GM18498 (cell line): ENCODE measurements around the gene KAT6B.
"Not testable (repeated sequence)": the region's sequence is repeated elsewhere in the genome, so short reads cannot be mapped to it uniquely, and the experiment has no call there.

ENCODE experiments used
- ATAC-seq: cut with Tn5 transposase; IDR thresholded peaks from one replicate; pipeline ENCODE4 v1.9.1; 2021; ENCODE audit warnings: mild to moderate bottlenecking, moderate library complexity; ENCODE audit not compliant: unreplicated experiment

The KAT6B gene

GRCh38 chr10:74887614-74888284 is 61.3 kb downstream of the KAT6B start:
- no peak for ATAC-seq

- no peak for ATAC-seq
Measured at GRCh38 chr10:74888962-74889661, 62.7 kb downstream of the KAT6B start.

DNA sequence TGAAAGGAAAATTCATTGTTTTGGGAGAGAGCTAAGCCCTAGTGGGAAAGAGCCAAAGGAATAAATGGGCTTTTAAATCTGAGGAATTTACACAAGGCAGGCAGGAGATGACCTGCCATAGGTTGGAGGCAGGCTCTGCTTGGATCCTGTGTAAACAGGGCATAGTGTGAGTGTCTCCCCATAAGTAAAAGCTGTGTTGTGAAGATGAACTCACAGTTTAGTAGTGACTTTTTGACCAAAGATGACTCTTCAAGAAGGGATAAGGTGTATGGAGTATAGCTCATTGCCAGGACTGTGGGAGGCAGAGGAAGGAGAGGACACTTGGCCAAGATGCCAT is 63.2 kb downstream of the KAT6B start:
- ATAC-seq = no peak

DNA sequence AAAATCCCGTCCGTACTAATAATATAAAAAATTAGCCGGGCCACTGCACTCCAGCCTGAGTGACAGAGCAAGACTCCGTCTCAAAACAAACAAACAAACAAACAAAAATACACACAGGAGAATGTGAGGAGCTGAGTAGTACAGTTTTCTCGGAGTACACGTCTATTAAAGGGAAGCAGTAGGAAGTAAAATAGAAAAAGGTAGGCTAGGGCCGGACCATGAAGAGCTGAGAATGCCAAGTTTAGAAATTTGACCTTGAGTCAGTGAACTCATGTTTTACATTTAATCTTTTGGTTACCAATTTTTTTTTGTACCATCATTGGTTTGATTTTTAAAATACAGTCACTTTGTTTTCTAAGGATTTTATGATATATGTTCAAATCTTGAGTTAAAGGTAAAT is 64.1 kb downstream of the KAT6B start:
- no peak for ATAC-seq

GRCh38 chr10:74891053-74891452 is 64.7 kb downstream of the KAT6B start:
- ATAC-seq = no peak

- no peak for ATAC-seq
Measured at GRCh38 chr10:74892839-74893238, 66.4 kb downstream of the KAT6B start.

DNA sequence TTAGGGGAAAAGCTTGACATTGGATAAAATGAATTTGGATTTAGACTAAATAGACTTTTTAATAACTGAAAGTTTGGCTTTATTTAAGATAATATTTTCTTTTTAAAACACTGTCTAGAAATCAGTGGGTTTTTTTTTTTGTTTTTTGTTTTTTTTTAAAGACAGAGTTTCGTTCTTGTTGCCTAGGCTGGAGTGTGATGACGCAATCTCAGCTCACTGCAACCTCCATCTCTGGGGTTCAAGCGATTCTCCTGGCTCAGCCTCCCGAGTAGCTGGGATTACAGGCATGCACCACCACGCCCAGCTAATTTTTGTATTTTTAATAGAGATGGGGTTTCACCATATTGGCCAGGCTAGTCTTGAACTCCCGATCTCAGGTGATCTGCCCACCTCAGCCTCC is 66.9 kb downstream of the KAT6B start:
- ATAC-seq = not testable (repeated sequence)

GRCh38 chr10:74896788-74897527 is 70.6 kb downstream of the KAT6B start:
- ATAC-seq = no peak

DNA sequence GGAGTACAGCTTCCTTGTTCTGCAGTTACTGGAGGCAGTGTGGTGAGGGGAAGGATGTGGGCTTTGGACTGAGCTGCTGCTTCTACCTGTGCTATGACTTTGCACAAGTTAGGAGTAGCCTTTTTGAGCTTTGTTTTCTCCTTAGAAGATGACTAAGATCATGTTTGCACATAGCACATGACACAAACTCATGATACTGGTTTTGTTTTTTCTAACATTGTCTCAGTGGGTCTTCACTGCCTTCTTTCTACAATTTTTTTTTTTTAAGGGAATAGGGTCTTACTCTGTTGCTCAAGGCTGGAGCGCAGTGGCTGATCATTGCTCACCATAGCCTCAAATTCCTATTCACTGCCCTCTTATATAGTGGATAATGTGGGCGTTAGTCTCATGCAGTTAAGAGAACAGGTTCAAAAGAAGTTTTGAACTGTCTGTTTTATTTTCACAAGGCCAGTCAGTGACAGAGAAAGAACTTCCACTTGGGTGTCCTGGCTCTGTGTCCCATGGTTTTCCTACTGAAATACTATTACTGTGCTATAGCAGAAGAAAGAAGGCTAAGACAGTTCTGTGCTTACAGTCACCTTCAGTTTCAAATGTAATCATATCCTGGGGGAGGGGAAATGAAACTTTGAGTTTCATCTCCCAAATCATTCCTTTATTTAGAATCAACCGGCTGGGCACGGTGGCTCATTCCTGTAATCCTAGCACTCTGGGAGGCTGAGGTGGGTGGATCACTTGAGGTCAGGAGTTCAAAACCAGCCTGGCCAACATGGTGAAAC is 72.0 kb downstream of the KAT6B start:
- ATAC-seq = peak; percentile 63

GRCh38 chr10:74900297-74900696 is 73.9 kb downstream of the KAT6B start:
- ATAC-seq = peak; percentile 84

DNA sequence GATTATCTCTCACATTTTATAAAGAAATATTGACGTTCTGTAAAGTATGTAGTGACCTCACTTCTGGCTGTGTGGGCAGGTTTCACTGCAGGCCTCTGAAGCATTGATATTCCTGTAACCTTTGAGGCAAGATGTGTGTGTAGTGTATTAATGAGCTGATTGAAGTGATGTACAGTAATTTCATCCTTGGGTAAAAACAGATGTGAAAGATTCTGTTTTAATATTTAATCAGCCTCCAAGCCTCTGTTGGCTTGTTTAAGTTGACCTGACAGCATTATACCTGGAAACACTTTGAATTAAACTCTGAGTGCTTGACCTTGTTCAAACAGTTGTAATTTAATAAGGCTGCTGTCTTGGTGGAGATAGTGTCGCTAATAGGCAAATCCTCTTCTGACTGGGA is 74.9 kb downstream of the KAT6B start:
- ATAC-seq = no peak

GRCh38 chr10:74901867-74902450 is 75.6 kb downstream of the KAT6B start:
- ATAC-seq = no peak

DNA sequence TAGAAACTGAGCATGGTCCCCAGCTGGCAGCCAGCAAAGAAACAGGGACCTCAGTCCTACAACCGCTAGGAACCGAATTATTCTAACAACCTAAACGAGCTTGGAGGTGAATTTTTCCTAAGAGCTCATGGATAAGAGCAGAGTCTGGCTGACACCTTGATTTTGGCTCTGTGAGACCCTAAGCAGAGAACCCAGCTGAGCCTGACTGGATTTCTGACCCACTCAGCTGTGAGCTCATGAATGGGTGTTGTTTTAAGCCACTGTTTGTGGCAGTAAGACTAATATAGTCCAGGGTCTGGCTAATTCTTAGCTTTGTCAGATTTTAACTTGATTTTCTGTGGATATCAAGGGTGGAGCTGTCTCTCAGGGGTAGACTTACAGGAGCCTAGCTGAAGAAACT is 77.1 kb downstream of the KAT6B start:
- no peak for ATAC-seq

GRCh38 chr10:74906611-74907198 is 80.3 kb downstream of the KAT6B start:
- ATAC-seq = no peak

DNA sequence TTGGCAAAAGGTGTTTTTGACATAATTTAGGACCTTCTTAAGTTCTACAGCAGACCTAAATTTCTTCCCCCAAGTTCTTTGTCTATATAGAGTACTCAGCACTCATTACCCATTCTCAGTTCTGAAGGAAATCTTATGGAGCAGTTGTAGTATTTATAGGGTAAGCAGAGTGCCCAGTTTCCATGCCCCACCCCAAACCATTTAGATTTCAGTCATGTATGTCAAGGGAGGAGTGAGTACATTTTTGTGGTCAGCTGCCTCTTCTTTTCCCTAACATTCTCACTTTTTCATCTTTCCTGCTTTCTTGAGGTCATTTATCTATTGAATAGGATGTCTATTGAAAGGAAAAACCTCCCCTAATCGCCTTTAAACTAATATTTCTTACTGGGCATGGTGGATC is 83.3 kb downstream of the KAT6B start:
- ATAC-seq = no peak

DNA sequence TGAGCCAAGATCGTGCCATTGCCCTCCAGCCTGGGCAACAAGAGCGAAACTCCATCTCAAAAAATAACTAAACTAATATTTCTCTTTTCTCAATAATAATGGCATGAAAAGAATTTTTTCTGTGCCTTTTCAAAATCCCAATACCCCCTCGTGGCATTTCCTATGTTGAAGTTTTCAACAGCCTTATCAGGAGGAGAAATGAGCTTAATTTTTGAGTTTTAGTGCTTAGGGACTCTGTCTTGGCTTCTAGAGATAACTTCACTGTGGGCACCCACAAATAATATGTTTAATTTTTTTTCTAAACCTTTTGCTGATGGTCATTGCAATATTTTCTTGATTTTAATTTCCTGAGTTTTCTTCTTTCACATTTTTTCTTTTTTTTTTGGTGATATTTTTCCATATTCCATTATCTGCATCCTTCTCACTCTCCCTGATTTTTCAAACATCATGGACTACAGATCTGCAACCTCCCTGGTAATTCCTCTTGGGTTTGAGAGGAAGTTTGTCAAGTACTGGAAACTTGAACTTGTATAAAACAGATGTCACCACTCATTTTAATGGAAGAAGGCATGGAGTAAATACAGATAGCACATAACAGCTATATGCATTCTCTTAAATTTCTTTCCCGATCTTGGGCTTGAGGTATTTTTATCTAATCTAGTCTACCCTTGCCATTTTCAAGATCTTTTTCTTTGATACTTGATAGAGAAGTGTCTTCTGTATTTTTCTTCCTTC is 84.0 kb downstream of the KAT6B start:
- ATAC-seq = no peak

GRCh38 chr10:74910976-74911350 is 84.6 kb downstream of the KAT6B start:
- no peak for ATAC-seq

- ATAC-seq = no peak
Measured at GRCh38 chr10:74912182-74912581, 85.8 kb downstream of the KAT6B start.

DNA sequence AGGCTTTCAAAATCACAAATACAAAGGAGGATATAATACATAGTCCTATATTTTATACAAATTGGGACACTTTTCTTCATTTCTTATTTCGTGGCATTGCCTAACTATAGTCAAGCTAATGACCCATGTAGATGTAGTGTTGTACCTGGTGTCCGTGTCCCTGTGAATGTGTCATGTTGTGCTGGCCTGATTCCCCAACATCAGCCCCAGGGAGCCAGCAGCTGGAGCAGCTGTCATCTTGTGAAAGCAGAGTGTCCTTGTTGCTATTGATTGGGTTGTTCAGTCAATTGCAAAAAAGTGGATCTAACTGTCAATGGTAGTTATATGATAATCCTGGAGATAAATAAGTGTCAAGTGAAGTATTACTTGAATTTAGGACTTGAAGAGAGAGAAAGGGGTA is 86.3 kb downstream of the KAT6B start:
- ATAC-seq = no peak

- no peak for ATAC-seq
Measured at GRCh38 chr10:74913377-74913979, 87.1 kb downstream of the KAT6B start.
